ENCODE measurements around the gene ACBD3.

GRCh38 chr1:226176870-226177269 lies 9.7 kb downstream of the ACBD3 start:
- TF ChIP-seq CTCF (conservative IDR thresholded peaks at IDR 0.05 in 1 of 2, IDR thresholded peaks at IDR 0.05 in 1 of 2; ENCODE audit: extremely low read depth in 1 of 2, insufficient read depth in 1 of 2, low read depth in 1 of 2, low read length in 2 of 2) (no peak), EZH2 (IDR thresholded peaks at IDR 0.05; ENCODE audit: borderline replicate concordance, low read length) (no peak)
